GM18867 (cell line): ENCODE data around the gene ZNF512.

ENCODE experiments used
- ATAC-seq: cut with Tn5 transposase; IDR thresholded peaks from one replicate; pipeline ENCODE4 v1.9.1; 2021; ENCODE audit warnings: mild to moderate bottlenecking, moderate library complexity; ENCODE audit not compliant: unreplicated experiment

The ZNF512 gene

GRCh38 chr2:27667446-27667845 is 84.6 kb downstream of the ZNF512 start:
- no peak for ATAC-seq

- ATAC-seq, result no peak
Observed at GRCh38 chr2:27671235-27671634, 88.4 kb downstream of the ZNF512 start.
